ENCODE results near the gene URB1. TPM values are rescaled to one million over a fixed set of nuclear protein-coding genes. Genes with fewer than 3 reads are reported as not detected.
"Not testable (repeated sequence)": the region's sequence is repeated elsewhere in the genome, so short reads cannot be mapped to it uniquely, and the experiment has no call there.

URB1 gene
- total RNA-seq, 1 donor from 2014 or later: 11.6 TPM

- no peak overlapping the region for H3K4me3 ChIP-seq (ENCODE audit: low read depth, low read length)
- DNase-seq (ENCODE audit: low read depth): no peak
- TF ChIP-seq CTCF (conservative IDR thresholded peaks at IDR 0.05; ENCODE audit: low read depth, low read length): no peak
Measured at GRCh38 chr21:32372755-32373154, 20.1 kb downstream of the URB1 start.

- no peak for TF ChIP-seq CTCF (conservative IDR thresholded peaks at IDR 0.05; ENCODE audit: low read depth, low read length)
- H3K4me3 ChIP-seq (ENCODE audit: low read depth, low read length): no peak overlapping the region
- no peak for DNase-seq (ENCODE audit: low read depth)
Measured at GRCh38 chr21:32371913-32372314, 20.9 kb downstream of the URB1 start.

- no peak overlapping the region for H3K4me3 ChIP-seq (ENCODE audit: low read depth, low read length)
- no peak for TF ChIP-seq CTCF (conservative IDR thresholded peaks at IDR 0.05; ENCODE audit: low read depth, low read length)
- no peak for DNase-seq (ENCODE audit: low read depth)
Measured at GRCh38 chr21:32370998-32371766, 21.6 kb downstream of the URB1 start.

GRCh38 chr21:32368961-32369360 lies 23.9 kb downstream of the URB1 start:
- DNase-seq (ENCODE audit: low read depth); H3K4me3 ChIP-seq (ENCODE audit: low read depth, low read length): not testable (repeated sequence)

GRCh38 chr21:32368386-32368785 lies 24.4 kb downstream of the URB1 start:
- no peak for DNase-seq (ENCODE audit: low read depth)
- H3K4me3 ChIP-seq (ENCODE audit: low read depth, low read length): no peak overlapping the region
- TF ChIP-seq CTCF (conservative IDR thresholded peaks at IDR 0.05; ENCODE audit: low read depth, low read length): no peak

- no peak overlapping the region for H3K4me3 ChIP-seq (ENCODE audit: low read depth, low read length)
- TF ChIP-seq CTCF (conservative IDR thresholded peaks at IDR 0.05; ENCODE audit: low read depth, low read length): no peak
Measured at GRCh38 chr21:32367158-32367557, 25.7 kb downstream of the URB1 start.

GRCh38 chr21:32366191-32366590 lies 26.6 kb downstream of the URB1 start:
- no peak overlapping the region for H3K4me3 ChIP-seq (ENCODE audit: low read depth, low read length)
- TF ChIP-seq CTCF (conservative IDR thresholded peaks at IDR 0.05; ENCODE audit: low read depth, low read length): no peak
- no peak for DNase-seq (ENCODE audit: low read depth)

More at GRCh38 chr21:32367158-32367557, 25.7 kb downstream of the URB1 start:
- DNase-seq (ENCODE audit: low read depth): no peak

All from epithelial cell of proximal tubule (primary cell).